Forelimb muscle (tissue), 1 donor: ENCODE results near the gene XIST. TPM values are rescaled to one million over a fixed set of nuclear protein-coding genes. Genes with fewer than 3 reads are reported as not detected.
"Not testable (repeated sequence)": the region's sequence is repeated elsewhere in the genome, so short reads cannot be mapped to it uniquely, and the experiment has no call there.

ENCODE experiments used
- DNase-seq: peaks from one replicate; pipeline ENCODE4 v3.0.0-alpha.2; 2013; ENCODE audit warnings: low read depth
- polyA plus RNA-seq: library from polyadenylated mRNA; unstranded; fragments of 120-200 nt; gene quantifications from one replicate; pipeline ENCODE4 v1.2.1, GENCODE V29; 2013; ENCODE audit not compliant: insufficient read length

Gene XIST
- polyA plus RNA-seq, 1 donor, result 357 TPM

- no peak for DNase-seq
Measured at GRCh38 chrX:73817393-73818199, 34.9 kb downstream of the XIST start.

- no peak for DNase-seq
Measured at GRCh38 chrX:73812256-73812655, 40.3 kb downstream of the XIST start.

GRCh38 chrX:73804109-73804508 is 48.4 kb downstream of the XIST start:
- DNase-seq, result not testable (repeated sequence)

GRCh38 chrX:73799888-73800287 is 52.6 kb downstream of the XIST start:
- no peak for DNase-seq

DNA sequence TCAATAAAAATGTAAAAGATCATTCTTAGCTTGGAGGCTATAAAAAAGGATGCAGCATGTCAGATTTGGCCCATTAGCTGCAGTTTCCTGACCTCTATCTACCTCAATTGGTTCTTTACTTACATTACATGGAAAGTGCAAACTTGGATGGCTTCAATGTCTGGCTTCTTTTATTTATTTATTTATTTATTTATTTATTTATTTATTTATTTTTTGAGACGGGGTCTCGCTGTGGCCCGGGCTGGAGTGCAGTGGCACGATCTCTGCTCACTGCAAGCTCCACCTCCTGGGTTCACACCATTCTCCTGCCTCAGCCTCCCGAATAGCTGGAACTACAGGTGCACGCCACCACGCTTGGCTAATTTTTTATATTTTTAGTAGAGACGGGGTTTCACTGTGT is 60.0 kb downstream of the XIST start:
- not testable (repeated sequence) for DNase-seq

DNA sequence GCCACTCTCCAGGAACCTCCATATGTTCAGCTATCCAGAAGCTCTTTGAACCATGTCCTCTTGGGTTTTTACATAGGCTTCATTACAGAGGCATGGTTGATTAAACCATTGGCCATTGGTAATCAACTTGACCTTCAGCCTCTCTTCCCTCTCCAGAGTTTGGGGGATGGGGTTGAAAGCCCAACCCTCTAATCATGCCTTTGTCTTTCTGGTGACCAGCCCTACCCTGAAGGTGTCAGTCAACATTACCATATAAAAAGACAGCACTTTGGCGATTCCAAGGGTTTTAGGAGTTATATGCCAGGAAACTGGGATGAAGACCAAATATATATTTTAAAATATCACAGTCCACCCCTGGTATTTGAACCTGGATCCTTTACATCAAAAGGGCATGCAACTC is 67.0 kb downstream of the XIST start:
- DNase-seq, result no peak
